Loucy (cell line): ENCODE data around the gene CTSW.
A peak's percentile ranks its signal among the peaks of the same experiment; 100 is the strongest.

Experiments
- H2AFZ ChIP-seq: fragments of 200-600 bp; sonication (generic); 2 replicates; pipeline ENCODE4 v1.6.0; 2016; ENCODE audit warnings: antibody characterized with exemption, mild to moderate bottlenecking, low read length, moderate library complexity
- H3F3A ChIP-seq: fragments of 200-600 bp; 2 replicates; pipeline ENCODE4 v1.6.0; 2016; ENCODE audit warnings: antibody characterized with exemption, low read depth, mild to moderate bottlenecking
- H3K27me3 ChIP-seq: fragments of 200-600 bp; sonication (generic); 2 replicates; pipeline ENCODE4 v1.6.1; 2014; ENCODE audit warnings: low read length, mild to moderate bottlenecking; ENCODE audit not compliant: insufficient read depth, poor library complexity, severe bottlenecking
- H3K36me3 ChIP-seq: fragments of 200-600 bp; sonication (generic); 2 replicates; pipeline ENCODE4 v1.6.1; 2016; ENCODE audit warnings: low read length; ENCODE audit not compliant: insufficient read depth
- H3K4me1 ChIP-seq: fragments of 200-600 bp; sonication (generic); 2 replicates; pipeline ENCODE4 v1.5.1; 2014; ENCODE audit warnings: low read length, mild to moderate bottlenecking; ENCODE audit not compliant: insufficient read depth, poor library complexity, severe bottlenecking
- H3K4me2 ChIP-seq: fragments of 200-600 bp; sonication (generic); 2 replicates; pipeline ENCODE4 v1.6.0; 2014; ENCODE audit warnings: antibody characterized with exemption, low read length, low read depth, mild to moderate bottlenecking; ENCODE audit not compliant: poor library complexity, severe bottlenecking
- H3K4me3 ChIP-seq: fragments of 200-600 bp; sonication (generic); 2 replicates; pipeline ENCODE4 v1.5.1; 2014; ENCODE audit warnings: low read length, mild to moderate bottlenecking, mixed read lengths; ENCODE audit not compliant: poor library complexity, severe bottlenecking
- H3K79me2 ChIP-seq: fragments of 200-600 bp; sonication (generic); 2 replicates; pipeline ENCODE4 v1.6.1; 2014; ENCODE audit warnings: low read length; ENCODE audit not compliant: insufficient read depth
- H3K9ac ChIP-seq: fragments of 200-600 bp; sonication (generic); 2 replicates; pipeline ENCODE4 v1.6.0; 2014; ENCODE audit warnings: mild to moderate bottlenecking, low read depth, low read length, moderate library complexity; ENCODE audit not compliant: poor library complexity, severe bottlenecking
- H3K9me2 ChIP-seq: fragments of 200-600 bp; sonication (generic); replicated peaks from 2 replicates; pipeline ENCODE4 v1.6.1; 2016; ENCODE audit warnings: low read depth, low read length, mixed read lengths
- H3K9me3 ChIP-seq: fragments of 200-600 bp; sonication (generic); 2 replicates; pipeline ENCODE4 v1.6.1; 2014; ENCODE audit warnings: mild to moderate bottlenecking, antibody characterized with exemption, low read length, low read depth; ENCODE audit not compliant: insufficient read depth
- H4K20me1 ChIP-seq: fragments of 200-600 bp; sonication (generic); 2 replicates; pipeline ENCODE4 v1.6.0; 2014; ENCODE audit warnings: antibody characterized with exemption, low read length, mild to moderate bottlenecking; ENCODE audit not compliant: insufficient read depth, poor library complexity, severe bottlenecking
- CTCF ChIP-seq: fragments of 200-600 bp; sonication (generic); conservative IDR thresholded peaks from 2 replicates; pipeline ENCODE4 v1.5.1; 2014; ENCODE audit warnings: mild to moderate bottlenecking, antibody characterized with exemption, low read length
- EZH2phosphoT487 ChIP-seq: fragments of 200-600 bp; IDR thresholded peaks from 2 replicates; pipeline ENCODE4 v1.6.1; 2018; ENCODE audit warnings: antibody characterized with exemption, mild to moderate bottlenecking, moderate library complexity, borderline replicate concordance

Gene CTSW

GRCh38 chr11:65854161-65854592, 25.5 kb upstream of the CTSW start:
- peaks cover 5% of the 10 kb centered on the region; the same call in 1 of the 2 replicates for H3K9me3 ChIP-seq
- no peaks in the 10 kb centered on the region for H3K9me2 ChIP-seq
- H3K9ac ChIP-seq: no peak overlapping the region
- H3F3A ChIP-seq: 0 out of 2 replicates have a peak, but pooled peaks cover 7% of the 10 kb centered on the region
- peaks cover 66% of the 10 kb centered on the region for H3K79me2 ChIP-seq
- H3K27me3 ChIP-seq: peaks cover 6% of the 10 kb centered on the region
- H2AFZ ChIP-seq: no peak overlapping the region
- H3K4me3 ChIP-seq: no peak overlapping the region
- H4K20me1 ChIP-seq: peaks cover 68% of the 10 kb centered on the region
- peak overlapping the region; percentile 4 for H3K4me2 ChIP-seq
- TF ChIP-seq EZH2phosphoT487: no peak
- TF ChIP-seq CTCF: no peak
- H3K36me3 ChIP-seq: peaks cover 60% of the 10 kb centered on the region; the same call in 1 of the 2 replicates
- H3K4me1 ChIP-seq: peaks cover 30% of the 10 kb centered on the region

- Histone ChIP-seq H3F3A (0 out of 2 replicates have a peak, but pooled peaks cover 7% of the 10 kb centered on the region), H3K79me2 (peaks cover 66% of the 10 kb centered on the region), H3K4me3 (peak overlapping the region; percentile 80), H3K9me2 (no peaks in the 10 kb centered on the region), H3K9me3 (peaks cover 5% of the 10 kb centered on the region; the same call in 1 of the 2 replicates), H3K4me2 (peak overlapping the region; percentile 94), H3K36me3 (peaks cover 60% of the 10 kb centered on the region; the same call in 1 of the 2 replicates), H4K20me1 (peaks cover 68% of the 10 kb centered on the region), H2AFZ (no peak overlapping the region), H3K4me1 (peaks cover 35% of the 10 kb centered on the region), H3K9ac (no peak overlapping the region), H3K27me3 (peaks cover 6% of the 10 kb centered on the region)
- TF ChIP-seq EZH2phosphoT487: no peak
- no peak for TF ChIP-seq CTCF
These were observed 24.5 kb upstream of the CTSW start for GRCh38 chr11:65854852-65855837.

GRCh38 chr11:65855927-65856363, 23.7 kb upstream of the CTSW start:
- Histone ChIP-seq H4K20me1 (peaks cover 66% of the 10 kb centered on the region), H3K9me2 (no peaks in the 10 kb centered on the region), H3K79me2 (peaks cover 70% of the 10 kb centered on the region), H3K36me3 (peaks cover 56% of the 10 kb centered on the region; the same call in 1 of the 2 replicates), H3K4me3 (peak overlapping the region; percentile 80), H3K27me3 (peaks cover 7% of the 10 kb centered on the region), H3K9me3 (peaks cover 5% of the 10 kb centered on the region; the same call in 1 of the 2 replicates), H3K4me2 (peak overlapping the region; percentile 94), H3F3A (0 out of 2 replicates have a peak, but pooled peaks cover 7% of the 10 kb centered on the region), H2AFZ (no peak overlapping the region), H3K9ac (peak overlapping the region; percentile 95), H3K4me1 (peaks cover 35% of the 10 kb centered on the region)
- TF ChIP-seq CTCF (no peak), EZH2phosphoT487 (no peak)
